HEK293 (cell line): ENCODE results near the gene DPF3.

Source experiments
- CTCF ChIA-PET: fragments of 350-600 bp; formaldehyde crosslinking; extraction: SDS; loops from one replicate; lab custom pipeline; 2021; ENCODE audit warnings: antibody characterized with exemption; lab: Yijun Ruan, JAX
- POLR2A ChIA-PET: fragments of 300-600 bp; formaldehyde crosslinking; extraction: SDS; loops from one replicate; lab custom pipeline; 2020; ENCODE audit warnings: antibody characterized with exemption, inconsistent platforms; lab: Yijun Ruan, JAX
- H3K27ac ChIP-seq: fragments of 200-500 bp; sonication (Bioruptor generic); 2 replicates; pipeline ENCODE4 v1.5.1; 2014; ENCODE audit warnings: low read depth, low read length, control low read depth, inconsistent platforms; ENCODE audit errors: extremely low read depth
- H3K36me3 ChIP-seq, 2 experiments: fragments of 200-500 bp in 1 of 2; sonication (Bioruptor generic) in 1 of 2; 1 replicate in 1 of 2; 2 replicates in 1 of 2; pipeline ENCODE4 v1.5.1; 2014 to 2017; ENCODE audit warnings: inconsistent platforms in 2 of 2, low read length in 2 of 2; ENCODE audit not compliant: control insufficient read depth in 2 of 2, insufficient read depth in 1 of 2
- H3K4me1 ChIP-seq: fragments of 200-500 bp; sonication (Bioruptor generic); 2 replicates; pipeline ENCODE4 v1.5.1; 2014; ENCODE audit warnings: mild to moderate bottlenecking, low read length, inconsistent platforms; ENCODE audit not compliant: control insufficient read depth, insufficient read depth
- H3K4me3 ChIP-seq: 2 replicates; pipeline ENCODE4 v1.5.1; 2011; ENCODE audit warnings: low read depth, mild to moderate bottlenecking, control low read depth, low read length, moderate library complexity
- H3K9me3 ChIP-seq: fragments of 200-500 bp; sonication (Bioruptor generic); 2 replicates; pipeline ENCODE4 v1.5.1; 2014; ENCODE audit warnings: low read depth, low read length, inconsistent platforms; ENCODE audit not compliant: control insufficient read depth, insufficient read depth
- KLF16 ChIP-seq: fragments of 450-650 bp; formaldehyde crosslinking; IDR thresholded peaks from 2 replicates; pipeline ENCODE4 v1.5.1; 2017; ENCODE audit warnings: missing biosample characterization, missing genetic modification characterization
- PBX3 ChIP-seq: sonication (generic); formaldehyde crosslinking; IDR thresholded peaks from 2 replicates; pipeline ENCODE4 v1.8.1; 2022; ENCODE audit warnings: mild to moderate bottlenecking, moderate library complexity, missing genetic modification reagents
- PRDM2 ChIP-seq: fragments of 450-650 bp; formaldehyde crosslinking; IDR thresholded peaks from 2 replicates; pipeline ENCODE4 v1.5.1; 2016; ENCODE audit warnings: missing biosample characterization, missing genetic modification characterization, borderline replicate concordance
- SETDB1 ChIP-seq: IDR thresholded peaks from one replicate; pipeline ENCODE4 v1.6.1; 2017; ENCODE audit warnings: mild to moderate bottlenecking, low read length, moderate library complexity, mixed read lengths; ENCODE audit not compliant: insufficient read length
- SP2 ChIP-seq: fragments of 450-650 bp; formaldehyde crosslinking; IDR thresholded peaks from 2 replicates; pipeline ENCODE4 v1.5.1; 2016; ENCODE audit warnings: missing biosample characterization, missing genetic modification characterization
- SP3 ChIP-seq: fragments of 450-650 bp; formaldehyde crosslinking; IDR thresholded peaks from 2 replicates; pipeline ENCODE4 v1.5.1; 2016; ENCODE audit warnings: missing biosample characterization, missing genetic modification characterization
- ZBTB17 ChIP-seq: fragments of 450-650 bp; formaldehyde crosslinking; IDR thresholded peaks from 2 replicates; pipeline ENCODE4 v1.5.1; 2016; ENCODE audit warnings: missing biosample characterization, missing genetic modification characterization
- ZFP3 ChIP-seq: fragments of 450-650 bp; formaldehyde crosslinking; IDR thresholded peaks from 2 replicates; pipeline ENCODE4 v1.5.1; 2016; ENCODE audit warnings: low read depth, missing biosample characterization, missing genetic modification characterization
- ZNF175 ChIP-seq: fragments of 450-650 bp; formaldehyde crosslinking; IDR thresholded peaks from 2 replicates; pipeline ENCODE4 v1.5.1; 2016; ENCODE audit warnings: missing biosample characterization, missing genetic modification characterization
- ZNF248 ChIP-seq: fragments of 450-650 bp; formaldehyde crosslinking; IDR thresholded peaks from 2 replicates; pipeline ENCODE4 v1.5.1; 2017; ENCODE audit warnings: missing biosample characterization, missing genetic modification characterization
- ZNF266 ChIP-seq: fragments of 450-650 bp; formaldehyde crosslinking; IDR thresholded peaks from 2 replicates; pipeline ENCODE4 v1.5.1; 2016; ENCODE audit warnings: missing biosample characterization, missing genetic modification characterization, low read depth
- ZNF311 ChIP-seq: fragments of 450-650 bp; formaldehyde crosslinking; IDR thresholded peaks from 2 replicates; pipeline ENCODE4 v1.5.1; 2017; ENCODE audit warnings: missing biosample characterization, missing genetic modification characterization, borderline replicate concordance
- ZNF362 ChIP-seq: fragments of 450-650 bp; formaldehyde crosslinking; IDR thresholded peaks from 2 replicates; pipeline ENCODE4 v1.5.1; 2016; ENCODE audit warnings: missing biosample characterization, missing genetic modification characterization
- ZNF518A ChIP-seq: fragments of 450-650 bp; formaldehyde crosslinking; conservative IDR thresholded peaks from 2 replicates; pipeline ENCODE4 v1.5.1; 2016; ENCODE audit warnings: low read depth, missing biosample characterization, missing genetic modification characterization
- ZNF785 ChIP-seq: fragments of 450-650 bp; formaldehyde crosslinking; IDR thresholded peaks from 2 replicates; pipeline ENCODE4 v1.5.1; 2016; ENCODE audit warnings: missing biosample characterization, missing genetic modification characterization
- ZNF792 ChIP-seq: fragments of 450-650 bp; formaldehyde crosslinking; IDR thresholded peaks from 2 replicates; pipeline ENCODE4 v1.5.1; 2016; ENCODE audit warnings: missing biosample characterization, missing genetic modification characterization
- ZSCAN4 ChIP-seq: fragments of 450-650 bp; formaldehyde crosslinking; IDR thresholded peaks from 2 replicates; pipeline ENCODE4 v1.5.1; 2017; ENCODE audit warnings: missing biosample characterization, missing genetic modification characterization

The DPF3 gene

GRCh38 chr14:72818998-72819397 is 74.9 kb downstream of the DPF3 start:
- TF ChIP-seq ZBTB17 (tag by site-specific recombination), result no peak
- TF ChIP-seq ZNF311 (tag by site-specific recombination), result no peak
- no peak for TF ChIP-seq PRDM2 (tag by site-specific recombination)
- TF ChIP-seq SETDB1, result peak; percentile 20
- TF ChIP-seq ZFP3 (tag by site-specific recombination), result no peak
- no peak for TF ChIP-seq ZNF785 (tag by site-specific recombination)
- TF ChIP-seq SP2, result no peak
- no peak for TF ChIP-seq ZNF175 (tag by site-specific recombination)
- ChIA-PET CTCF (interaction anchor here (0.6 kb wide), 1 partner anchor 85 kb away, joined by 6 read pairs; no protein-coding TSS in a partner anchor), POLR2A (no interaction called here)

GRCh38 chr14:72816287-72816686 is 77.6 kb downstream of the DPF3 start:
- ChIA-PET CTCF (interaction anchor here (0.6 kb wide), 1 partner anchor 817 kb away, joined by 4 read pairs; no protein-coding TSS in a partner anchor), POLR2A (no interaction called here)
- Histone ChIP-seq H3K36me3 (no peaks in the 10 kb centered on the region), H3K9me3 (no peaks in the 10 kb centered on the region), H3K4me1 (no peaks in the 10 kb centered on the region), H3K4me3 (no peak overlapping the region), H3K27ac (no peak overlapping the region)
- no peak for TF ChIP-seq ZNF518A (tag by site-specific recombination)
- no peak for TF ChIP-seq SP3
- no peak for TF ChIP-seq ZNF248 (tag by site-specific recombination)
- TF ChIP-seq ZNF362, result no peak
- TF ChIP-seq PBX3, result no peak
- no peak for TF ChIP-seq ZNF266 (tag by site-specific recombination)
- TF ChIP-seq KLF16, result no peak
- no peak for TF ChIP-seq ZSCAN4 (tag by site-specific recombination)
- no peak for TF ChIP-seq ZNF792 (tag by site-specific recombination)

More at GRCh38 chr14:72818998-72819397, 74.9 kb downstream of the DPF3 start:
- no peaks in the 10 kb centered on the region for H3K4me1 ChIP-seq
- no peak overlapping the region for H3K4me3 ChIP-seq
- no peak overlapping the region for H3K27ac ChIP-seq
- no peaks in the 10 kb centered on the region for H3K36me3 ChIP-seq
- H3K9me3 ChIP-seq, result no peaks in the 10 kb centered on the region
